Astrocyte (in vitro differentiated cells and primary cell): ENCODE results near the gene PCMTD2.

ENCODE experiments used
- EZH2 ChIP-seq: IDR thresholded peaks from 2 replicates; pipeline ENCODE4 v1.6.1; 2012; ENCODE audit warnings: mild to moderate bottlenecking, low read length, inconsistent platforms; ENCODE audit not compliant: insufficient read depth
- TF ChIP-seq, protein P1 (sequence below): IDR thresholded peaks from 2 replicates; pipeline ENCODE4 v1.5.1; 2011; ENCODE audit warnings: low read depth, mild to moderate bottlenecking, inconsistent platforms, low read length, moderate library complexity; ENCODE audit not compliant: insufficient read depth

DNA sequence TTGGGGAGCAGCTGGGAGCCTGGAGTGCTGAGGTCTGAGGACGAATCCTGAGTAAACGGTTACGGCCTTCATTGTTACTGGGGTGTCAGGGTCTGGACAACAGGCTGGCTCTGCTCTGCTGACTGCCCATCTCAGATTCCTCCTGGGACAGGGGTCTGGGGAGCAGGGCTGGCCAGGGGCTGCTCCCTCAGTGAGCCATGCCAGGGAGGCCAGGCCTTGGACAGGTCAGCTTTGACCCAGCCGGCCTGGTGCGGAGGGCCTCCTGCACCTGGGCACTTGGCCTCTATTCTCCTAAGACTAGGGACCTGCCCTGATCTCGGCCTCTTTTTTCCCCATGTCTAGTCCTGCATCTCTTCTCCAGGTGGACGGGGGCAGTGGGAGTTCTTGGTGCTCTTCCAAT, 46.4 kb upstream of the PCMTD2 start:
- TF ChIP-seq, protein P1, sequence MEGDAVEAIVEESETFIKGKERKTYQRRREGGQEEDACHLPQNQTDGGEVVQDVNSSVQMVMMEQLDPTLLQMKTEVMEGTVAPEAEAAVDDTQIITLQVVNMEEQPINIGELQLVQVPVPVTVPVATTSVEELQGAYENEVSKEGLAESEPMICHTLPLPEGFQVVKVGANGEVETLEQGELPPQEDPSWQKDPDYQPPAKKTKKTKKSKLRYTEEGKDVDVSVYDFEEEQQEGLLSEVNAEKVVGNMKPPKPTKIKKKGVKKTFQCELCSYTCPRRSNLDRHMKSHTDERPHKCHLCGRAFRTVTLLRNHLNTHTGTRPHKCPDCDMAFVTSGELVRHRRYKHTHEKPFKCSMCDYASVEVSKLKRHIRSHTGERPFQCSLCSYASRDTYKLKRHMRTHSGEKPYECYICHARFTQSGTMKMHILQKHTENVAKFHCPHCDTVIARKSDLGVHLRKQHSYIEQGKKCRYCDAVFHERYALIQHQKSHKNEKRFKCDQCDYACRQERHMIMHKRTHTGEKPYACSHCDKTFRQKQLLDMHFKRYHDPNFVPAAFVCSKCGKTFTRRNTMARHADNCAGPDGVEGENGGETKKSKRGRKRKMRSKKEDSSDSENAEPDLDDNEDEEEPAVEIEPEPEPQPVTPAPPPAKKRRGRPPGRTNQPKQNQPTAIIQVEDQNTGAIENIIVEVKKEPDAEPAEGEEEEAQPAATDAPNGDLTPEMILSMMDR = no peak
- no peak for TF ChIP-seq EZH2
